Osteoblast (primary cell): ENCODE results near the gene PARVA. TPM values are rescaled to one million over a fixed set of nuclear protein-coding genes. Genes with fewer than 3 reads are reported as not detected.
"Not testable (repeated sequence)": the region's sequence is repeated elsewhere in the genome, so short reads cannot be mapped to it uniquely, and the experiment has no call there.

Source experiments
- DNase-seq: peaks from one replicate; pipeline ENCODE4 v3.0.0; 2011; ENCODE audit warnings: low spot score, mixed read lengths; ENCODE audit not compliant: insufficient read length; ENCODE audit errors: missing footprints
- H2AFZ ChIP-seq: 2 replicates; pipeline ENCODE4 v1.6.0; 2011; ENCODE audit warnings: mild to moderate bottlenecking, low read length
- H3K27ac ChIP-seq: 2 replicates; pipeline ENCODE4 v1.5.1; 2011; ENCODE audit warnings: mild to moderate bottlenecking, low read depth, low read length, moderate library complexity
- H3K27me3 ChIP-seq: 2 replicates; pipeline ENCODE4 v1.6.0; 2012; ENCODE audit warnings: mild to moderate bottlenecking, control low read depth, inconsistent platforms, low read length, moderate library complexity; ENCODE audit not compliant: insufficient read depth
- H3K36me3 ChIP-seq: 2 replicates; pipeline ENCODE4 v1.5.1; 2011; ENCODE audit warnings: mild to moderate bottlenecking, low read length, control low read depth, moderate library complexity; ENCODE audit not compliant: insufficient read depth
- H3K4me1 ChIP-seq: 2 replicates; pipeline ENCODE4 v1.5.1; 2011; ENCODE audit warnings: mild to moderate bottlenecking, low read length, control low read depth, moderate library complexity; ENCODE audit not compliant: insufficient read depth
- H3K4me2 ChIP-seq: 2 replicates; pipeline ENCODE4 v1.6.0; 2011; ENCODE audit warnings: mild to moderate bottlenecking, low read length; ENCODE audit not compliant: insufficient read depth
- H3K4me3 ChIP-seq: fragments of 200-600 bp; sonication (generic); 3 replicates; pipeline ENCODE4 v1.5.1; 2012; ENCODE audit warnings: mild to moderate bottlenecking, low read length, inconsistent platforms; ENCODE audit not compliant: insufficient read depth
- H3K79me2 ChIP-seq: 2 replicates; pipeline ENCODE4 v1.6.0; 2012; ENCODE audit warnings: mild to moderate bottlenecking, low read length, control low read depth, inconsistent platforms; ENCODE audit not compliant: insufficient read depth
- H3K9me3 ChIP-seq: 2 replicates; pipeline ENCODE4 v1.5.1; 2011; ENCODE audit warnings: low read depth, low read length, control low read depth
- H4K20me1 ChIP-seq: 2 replicates; pipeline ENCODE4 v1.6.0; 2012; ENCODE audit warnings: mild to moderate bottlenecking, low read length, control low read depth; ENCODE audit not compliant: insufficient read depth
- CTCF ChIP-seq: IDR thresholded peaks from 2 replicates; pipeline ENCODE4 v1.5.1; 2011; ENCODE audit warnings: mild to moderate bottlenecking, low read depth, low read length, moderate library complexity; ENCODE audit errors: extremely low read depth
- total RNA-seq: library from RNA; depleted of rRNA; stranded (reverse); fragments of >200 nt; gene quantifications from 2 replicates; pipeline ENCODE4 v1.2.3, GENCODE V29; 2012

The PARVA gene
- total RNA-seq, 1 donor = 74.9 TPM

GRCh38 chr11:12359761-12360160, 17.6 kb upstream of the PARVA start:
- DNase-seq = peak; percentile 66
- H3K4me3 ChIP-seq = no peak overlapping the region
- no peaks in the 10 kb centered on the region for H3K36me3 ChIP-seq
- H3K4me1 ChIP-seq = peaks cover 12% of the 10 kb centered on the region
- H3K79me2 ChIP-seq = no peaks in the 10 kb centered on the region
- no peaks in the 10 kb centered on the region for H4K20me1 ChIP-seq
- H3K27ac ChIP-seq = no peak overlapping the region
- peak overlapping the region; percentile 9 for H3K4me2 ChIP-seq
- no peak overlapping the region for H2AFZ ChIP-seq
- TF ChIP-seq CTCF = no peak
- H3K9me3 ChIP-seq = no peaks in the 10 kb centered on the region
- H3K27me3 ChIP-seq = no peaks in the 10 kb centered on the region

- no peak overlapping the region for H3K4me3 ChIP-seq
- H3K27me3 ChIP-seq = no peaks in the 10 kb centered on the region
- H3K79me2 ChIP-seq = no peaks in the 10 kb centered on the region
- no peaks in the 10 kb centered on the region for H3K9me3 ChIP-seq
- TF ChIP-seq CTCF = no peak
- H2AFZ ChIP-seq = no peak overlapping the region
- H3K36me3 ChIP-seq = no peaks in the 10 kb centered on the region
- DNase-seq = no peak
- peaks cover 18% of the 10 kb centered on the region for H3K4me1 ChIP-seq
- H3K4me2 ChIP-seq = no peak overlapping the region
- H4K20me1 ChIP-seq = no peaks in the 10 kb centered on the region
- no peak overlapping the region for H3K27ac ChIP-seq
Measured at GRCh38 chr11:12361682-12362081, 15.7 kb upstream of the PARVA start.

- no peak overlapping the region for H3K4me3 ChIP-seq
Measured at GRCh38 chr11:12362857-12363256, 14.5 kb upstream of the PARVA start.

GRCh38 chr11:12363373-12363772, 14.0 kb upstream of the PARVA start:
- peak; percentile 51 for DNase-seq
- Histone ChIP-seq H3K27ac (no peak overlapping the region), H3K4me1 (peaks cover 18% of the 10 kb centered on the region), H3K36me3 (no peaks in the 10 kb centered on the region), H3K79me2 (no peaks in the 10 kb centered on the region), H4K20me1 (no peaks in the 10 kb centered on the region), H3K9me3 (no peaks in the 10 kb centered on the region), H3K27me3 (no peaks in the 10 kb centered on the region), H3K4me2 (no peak overlapping the region), H3K4me3 (no peak overlapping the region), H2AFZ (no peak overlapping the region)
- TF ChIP-seq CTCF = no peak

More at GRCh38 chr11:12362857-12363256, 14.5 kb upstream of the PARVA start:
- DNase-seq = no peak
- H4K20me1 ChIP-seq = no peaks in the 10 kb centered on the region
- no peak overlapping the region for H2AFZ ChIP-seq
- no peaks in the 10 kb centered on the region for H3K79me2 ChIP-seq
- H3K9me3 ChIP-seq = no peaks in the 10 kb centered on the region
- H3K4me1 ChIP-seq = peaks cover 18% of the 10 kb centered on the region
- no peak overlapping the region for H3K27ac ChIP-seq
- H3K4me2 ChIP-seq = no peak overlapping the region
- H3K36me3 ChIP-seq = no peaks in the 10 kb centered on the region
- no peaks in the 10 kb centered on the region for H3K27me3 ChIP-seq
- no peak for TF ChIP-seq CTCF

- H3K4me3 ChIP-seq, H3K36me3 ChIP-seq, DNase-seq, H3K27me3 ChIP-seq, H3K4me1 ChIP-seq, H3K9me3 ChIP-seq, H2AFZ ChIP-seq, H4K20me1 ChIP-seq, H3K79me2 ChIP-seq, H3K4me2 ChIP-seq, H3K27ac ChIP-seq: not testable (repeated sequence)
Measured at GRCh38 chr11:12365965-12366575, 11.3 kb upstream of the PARVA start.

- H3K27ac ChIP-seq, H4K20me1 ChIP-seq, H3K4me3 ChIP-seq, H3K27me3 ChIP-seq, DNase-seq, H3K36me3 ChIP-seq, H2AFZ ChIP-seq, H3K79me2 ChIP-seq, H3K4me2 ChIP-seq, H3K9me3 ChIP-seq, H3K4me1 ChIP-seq: not testable (repeated sequence)
Measured at GRCh38 chr11:12367057-12367456, 10.3 kb upstream of the PARVA start.
